Nucleus accumbens (tissue), 56 donors: Measurements from ENCODE around the gene EPHA10.
"Not testable (repeated sequence)": the region's sequence is repeated elsewhere in the genome, so short reads cannot be mapped to it uniquely, and the experiment has no call there.

Experiments
- DNase-seq, 56 donors: peaks; one replicate each; lab custom pipeline; 2025; lab: John Stamatoyannopoulos, UW

EPHA10 gene

DNA sequence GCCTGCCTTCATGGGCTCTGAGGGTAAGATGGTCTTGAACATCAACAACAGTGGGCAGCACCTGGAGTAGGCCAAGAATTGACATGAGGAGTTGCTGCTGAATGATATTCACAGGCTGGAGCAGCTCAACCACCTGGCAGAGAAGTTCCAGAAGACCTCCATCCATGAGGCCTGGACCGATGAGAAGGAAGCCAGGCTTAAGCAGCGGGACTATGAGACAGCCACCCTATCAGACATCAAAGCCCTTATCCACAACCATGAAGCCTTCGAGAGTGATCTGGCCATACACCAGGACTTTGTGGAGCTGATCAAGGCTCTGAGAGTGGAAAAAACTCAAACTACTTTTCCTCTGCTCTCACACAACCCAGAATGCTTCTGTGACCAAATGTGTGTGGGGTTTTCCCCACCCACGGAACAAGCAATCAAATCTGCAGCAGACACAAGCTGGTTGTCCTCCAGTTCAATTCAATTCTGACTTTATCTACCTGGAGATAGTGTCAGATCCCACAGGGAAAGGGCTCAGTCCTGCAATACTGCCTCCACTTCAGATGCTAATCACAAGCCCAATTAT, 12.1 kb upstream of the EPHA10 start:
- DNase-seq, result no peak

DNA sequence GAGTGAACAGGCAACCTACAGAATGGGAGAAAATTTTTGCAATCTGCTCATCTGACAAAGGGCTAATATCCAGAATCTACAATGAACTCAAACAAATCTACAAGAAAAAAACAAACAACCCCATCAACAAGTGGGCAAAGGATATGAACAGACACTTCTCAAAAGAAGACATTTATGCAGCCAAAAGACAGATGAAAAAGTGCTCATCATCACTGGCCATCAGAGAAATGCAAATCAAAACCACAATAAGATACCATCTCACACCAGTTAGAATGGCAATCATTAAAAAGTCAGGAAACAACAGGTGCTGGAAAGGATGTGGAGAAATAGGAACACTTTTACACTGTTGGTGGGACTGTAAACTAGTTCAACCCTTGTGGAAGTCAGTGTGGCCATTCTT, 6.5 kb upstream of the EPHA10 start:
- DNase-seq, result not testable (repeated sequence)

DNA sequence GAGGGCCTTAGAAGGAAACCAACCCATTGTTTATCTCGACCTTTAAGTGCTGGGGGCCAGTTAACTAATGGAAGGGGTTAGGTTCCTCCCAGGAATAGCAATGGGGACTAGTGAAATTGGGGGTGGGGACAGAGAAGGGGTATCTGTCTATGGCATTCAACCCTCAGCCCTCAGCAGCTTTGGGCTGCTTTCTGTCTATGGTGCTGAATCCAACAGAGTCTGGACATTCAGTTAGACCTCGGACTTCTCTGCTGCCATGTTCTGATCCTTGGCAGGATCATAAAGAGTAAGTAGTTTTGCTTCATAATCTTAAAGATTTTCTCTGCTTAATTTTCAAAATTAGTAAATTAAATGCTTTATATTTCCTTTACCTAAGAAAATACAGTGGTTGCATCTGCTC, 2.6 kb upstream of the EPHA10 start:
- DNase-seq, result no peak

DNA sequence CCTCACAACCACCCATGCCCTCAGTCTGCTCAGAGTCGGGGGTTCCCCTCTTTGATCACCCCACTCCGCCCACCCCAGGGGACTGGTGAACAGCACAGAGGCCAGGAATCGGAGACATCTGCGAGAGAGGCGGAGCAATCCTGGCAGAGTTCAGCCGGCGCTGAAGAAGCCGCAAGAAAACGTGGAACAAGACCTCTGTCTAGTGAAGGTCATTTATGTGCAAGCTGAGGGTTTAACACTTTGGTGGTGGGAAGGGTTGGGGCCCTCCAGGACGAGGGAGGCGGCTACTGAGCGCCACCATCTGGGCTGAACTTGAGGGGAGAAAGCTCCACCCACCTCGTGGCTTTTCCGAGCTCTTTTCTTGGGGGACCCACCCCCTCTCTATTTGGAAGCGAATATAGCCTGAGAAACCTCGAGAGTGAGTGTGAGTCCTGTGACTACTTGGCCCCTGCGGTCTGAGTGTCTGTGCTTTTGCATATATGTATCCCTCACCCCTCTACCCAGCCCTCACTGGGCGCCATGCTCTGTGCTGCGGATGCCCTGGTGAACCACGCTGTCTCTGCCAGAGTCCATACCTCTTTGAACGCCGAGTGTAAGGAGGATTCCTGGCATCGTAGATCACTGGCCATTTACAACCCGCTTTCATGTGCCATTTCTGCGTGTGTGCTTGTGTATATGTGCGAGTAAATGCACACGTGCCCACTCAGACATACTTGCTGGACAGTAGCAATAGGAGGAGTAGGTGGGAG, 1.2 kb upstream of the EPHA10 start:
- DNase-seq, result peak in 19 of 56 donors; percentile 11 to 52 (median 30)

DNA sequence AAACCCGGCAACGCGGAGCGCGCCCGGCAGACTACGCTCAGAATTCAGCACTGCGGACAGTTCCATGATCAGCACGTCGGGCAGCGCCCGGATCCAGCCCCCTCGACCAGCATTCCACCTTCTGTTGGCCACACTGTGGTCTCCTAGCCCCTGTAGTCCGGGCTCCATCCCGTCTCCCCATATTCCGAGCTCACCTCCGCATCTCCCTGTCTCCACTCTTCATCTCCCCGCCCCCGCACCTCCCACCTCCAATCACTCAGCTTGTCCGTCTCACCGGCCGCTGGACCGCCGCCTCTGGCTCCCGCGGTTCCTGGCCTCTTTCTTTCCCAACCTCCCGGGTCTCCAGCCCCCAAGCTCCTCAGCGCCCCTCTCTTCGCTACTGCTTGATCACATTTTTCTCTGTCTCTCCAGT, 500 bp downstream of the EPHA10 start:
- DNase-seq, result peak in 17 of 56 donors; percentile 9 to 55 (median 39)

DNA sequence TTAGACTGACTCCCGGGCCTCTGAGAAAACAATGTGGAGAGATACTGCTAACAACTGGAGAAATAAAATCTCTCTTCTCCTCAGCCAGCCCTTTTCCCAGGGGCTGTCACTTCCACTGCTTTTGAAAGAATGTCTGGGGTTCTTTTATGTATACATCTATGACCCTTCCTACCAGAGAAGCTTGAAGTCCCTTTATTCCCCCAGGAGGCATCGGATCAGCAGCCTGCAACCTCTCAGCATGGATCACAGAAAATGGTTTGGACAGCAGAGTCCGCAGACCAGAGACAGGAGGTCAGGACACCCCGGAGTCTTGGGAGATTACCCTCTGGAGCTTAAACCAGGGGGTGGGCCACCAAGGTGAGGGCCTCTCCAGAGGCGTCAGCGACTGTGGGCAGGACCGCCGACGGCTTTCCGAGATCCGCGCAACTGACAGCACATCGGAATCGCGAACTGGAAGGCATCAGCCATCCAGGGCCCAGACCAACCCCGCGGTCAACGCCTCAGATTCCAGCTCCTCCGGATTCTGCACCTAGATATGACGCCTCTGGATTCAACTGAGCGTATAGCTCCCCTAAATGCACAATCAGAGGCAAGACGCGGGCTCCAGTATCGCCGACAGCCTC, 1.0 kb downstream of the EPHA10 start:
- DNase-seq, result peak in 2 of 56 donors; percentile 7 to 13

DNA sequence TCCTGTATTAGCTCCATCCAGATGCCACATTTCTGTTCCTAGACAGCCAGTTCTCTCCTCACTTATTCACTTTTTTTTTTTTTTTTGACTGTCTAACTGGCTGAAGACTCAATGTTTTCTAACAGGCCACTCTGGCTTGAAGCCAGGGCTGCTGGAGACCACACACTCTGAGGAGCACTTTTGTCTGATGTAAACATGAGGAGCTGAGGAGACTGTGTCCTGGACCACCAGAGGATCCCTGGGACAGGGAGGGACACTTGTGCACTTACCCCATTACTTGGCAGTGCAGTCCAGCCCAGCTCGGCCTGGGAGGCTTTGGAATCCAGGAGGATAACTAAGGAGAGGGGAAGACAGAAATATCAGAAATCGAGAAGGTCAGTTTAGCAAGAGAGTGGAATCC, 2.4 kb downstream of the EPHA10 start:
- DNase-seq, result no peak

DNA sequence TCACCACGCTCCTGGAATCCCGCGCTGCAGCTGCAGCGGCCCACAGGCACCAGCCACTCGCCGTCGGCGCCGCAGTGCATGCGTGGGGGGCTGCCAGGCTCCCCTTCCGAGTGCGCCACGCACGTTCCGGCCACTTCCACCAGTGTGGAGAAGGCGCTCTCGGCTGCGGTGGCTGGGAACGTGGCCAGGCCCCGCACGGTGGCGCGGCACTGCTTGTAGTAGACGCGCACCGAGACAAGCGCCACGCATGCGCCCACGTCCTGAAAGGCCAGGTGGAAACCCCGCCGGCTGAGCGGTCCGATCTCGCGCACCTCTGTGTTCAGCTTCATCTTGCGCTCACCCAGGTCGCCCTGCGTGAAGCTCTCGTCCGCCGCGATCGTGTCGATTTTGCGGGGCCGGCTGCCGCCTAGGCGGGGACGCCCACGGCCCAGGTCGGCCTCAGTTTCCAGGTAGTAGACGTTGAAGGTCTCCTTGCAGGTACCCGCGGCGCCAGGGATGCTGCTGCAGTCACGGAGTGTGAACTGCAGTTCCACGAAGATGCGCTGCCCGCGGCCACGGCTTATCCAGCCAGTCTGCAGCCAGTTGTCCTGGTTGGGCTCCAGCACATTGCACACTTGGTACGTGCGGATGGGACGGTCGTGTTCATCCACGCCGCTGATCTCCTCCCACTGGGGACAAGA, 3.4 kb downstream of the EPHA10 start:
- DNase-seq, result no peak

DNA sequence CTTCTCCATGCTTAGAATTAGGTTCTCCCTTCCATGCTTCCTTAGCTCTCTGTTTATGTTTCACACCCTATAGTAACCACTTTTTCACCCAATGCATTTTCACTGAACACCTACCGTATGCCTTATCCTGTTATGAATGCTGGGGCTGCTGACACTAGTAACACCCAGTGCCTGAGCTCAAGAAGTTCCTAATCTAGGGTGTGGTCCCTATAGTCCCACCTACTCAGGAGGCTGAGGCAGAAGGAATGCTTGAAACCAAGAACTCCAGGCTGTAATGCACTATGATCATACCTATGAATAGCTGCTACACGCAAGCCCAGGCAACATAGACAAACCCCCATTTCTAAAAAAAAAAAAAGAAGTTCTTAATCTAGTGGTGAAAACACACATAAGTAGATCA, 5.5 kb downstream of the EPHA10 start:
- peak in 1 of 56 donors; percentile 35 for DNase-seq

DNA sequence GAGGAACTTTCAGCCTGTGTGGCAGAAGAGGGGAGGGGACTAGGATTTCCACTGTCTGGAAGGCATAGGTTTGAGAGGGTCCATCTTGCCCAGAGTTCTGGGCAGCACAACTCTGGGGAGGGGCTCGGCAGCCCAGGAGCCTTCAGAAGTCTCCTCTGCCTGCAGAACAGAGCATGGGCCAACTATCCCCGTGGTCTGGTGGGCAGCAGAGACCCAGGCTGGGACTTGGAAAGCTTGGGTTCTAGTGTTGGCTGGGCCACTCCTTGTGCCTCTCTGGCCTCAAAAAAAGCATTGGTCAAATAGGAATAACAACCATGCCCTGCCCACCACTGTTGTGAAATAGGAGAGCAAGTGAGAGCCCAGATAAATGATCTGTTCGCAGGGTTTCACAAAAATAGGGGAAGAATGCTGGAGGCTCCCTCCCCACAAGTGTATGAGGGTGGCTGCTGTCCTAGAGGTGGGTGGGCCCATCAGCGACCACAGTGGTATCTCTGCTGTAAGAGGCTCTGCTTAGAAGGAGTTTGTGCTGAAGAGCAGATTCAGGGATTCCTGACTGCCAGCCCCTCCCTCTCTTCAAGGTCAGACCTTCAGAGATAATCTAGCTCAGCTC, 8.9 kb downstream of the EPHA10 start:
- DNase-seq, result no peak

DNA sequence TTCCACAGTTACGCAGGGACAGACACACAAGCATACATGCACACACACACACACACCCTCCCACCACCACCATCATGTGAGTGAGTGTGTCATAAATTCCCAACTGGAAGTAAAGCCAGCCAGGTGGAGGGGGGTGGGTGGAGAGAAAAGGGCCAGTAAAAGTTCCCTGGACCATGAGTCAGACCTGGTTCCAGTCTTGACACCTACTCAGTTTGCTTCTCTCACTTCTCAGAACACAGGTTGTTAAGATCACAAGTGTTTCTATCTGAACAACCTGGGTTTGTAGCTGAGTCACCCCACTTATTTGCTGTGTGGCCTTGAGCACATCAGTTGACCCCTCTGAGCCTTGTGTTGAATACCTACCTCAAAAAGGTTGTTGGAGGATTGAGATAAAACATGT, 9.6 kb downstream of the EPHA10 start:
- peak in 2 of 56 donors; percentile 16 to 40 for DNase-seq

DNA sequence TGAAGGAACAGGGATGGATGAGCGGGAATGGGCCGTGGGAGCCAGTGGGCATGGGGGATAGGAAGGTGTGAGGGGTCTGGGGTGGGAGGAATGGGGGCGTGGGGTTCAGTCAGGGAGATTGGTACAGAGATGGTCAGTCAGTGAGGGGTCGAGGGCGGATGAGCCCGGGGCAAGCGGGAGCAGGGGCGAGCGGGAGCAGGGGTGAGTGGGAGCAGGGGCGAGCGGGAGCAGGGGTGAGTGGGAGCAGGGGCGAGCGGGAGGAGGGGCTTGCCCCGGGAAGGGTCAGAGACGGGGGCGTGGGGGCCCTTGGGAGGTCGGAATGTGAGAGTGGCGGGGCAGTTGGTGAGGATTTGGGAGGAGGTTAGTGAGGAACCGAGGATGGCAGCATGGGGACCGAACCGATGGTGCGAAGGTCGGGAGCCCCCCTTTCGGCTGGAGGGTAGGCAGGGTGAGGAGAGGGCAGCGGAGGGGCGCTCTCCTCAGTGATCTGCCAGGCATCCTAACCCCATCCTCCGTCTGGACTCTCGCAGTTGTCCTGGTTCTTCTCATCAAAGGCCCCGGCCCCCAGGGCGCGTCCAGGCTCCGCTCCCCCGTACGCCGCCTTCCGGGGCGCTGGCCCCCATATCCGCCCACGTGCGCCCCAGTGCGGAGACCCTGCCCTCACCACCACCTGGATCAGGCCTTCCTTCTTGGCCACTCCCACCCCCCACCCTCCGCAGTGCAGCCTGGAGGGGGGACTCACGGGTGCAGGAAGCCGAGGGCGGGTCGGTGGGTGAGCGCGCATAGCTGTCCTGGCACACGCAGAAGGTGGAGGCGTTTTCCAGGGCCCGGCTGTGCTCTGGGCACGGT, 11.2 kb downstream of the EPHA10 start:
- DNase-seq, result no peak

DNA sequence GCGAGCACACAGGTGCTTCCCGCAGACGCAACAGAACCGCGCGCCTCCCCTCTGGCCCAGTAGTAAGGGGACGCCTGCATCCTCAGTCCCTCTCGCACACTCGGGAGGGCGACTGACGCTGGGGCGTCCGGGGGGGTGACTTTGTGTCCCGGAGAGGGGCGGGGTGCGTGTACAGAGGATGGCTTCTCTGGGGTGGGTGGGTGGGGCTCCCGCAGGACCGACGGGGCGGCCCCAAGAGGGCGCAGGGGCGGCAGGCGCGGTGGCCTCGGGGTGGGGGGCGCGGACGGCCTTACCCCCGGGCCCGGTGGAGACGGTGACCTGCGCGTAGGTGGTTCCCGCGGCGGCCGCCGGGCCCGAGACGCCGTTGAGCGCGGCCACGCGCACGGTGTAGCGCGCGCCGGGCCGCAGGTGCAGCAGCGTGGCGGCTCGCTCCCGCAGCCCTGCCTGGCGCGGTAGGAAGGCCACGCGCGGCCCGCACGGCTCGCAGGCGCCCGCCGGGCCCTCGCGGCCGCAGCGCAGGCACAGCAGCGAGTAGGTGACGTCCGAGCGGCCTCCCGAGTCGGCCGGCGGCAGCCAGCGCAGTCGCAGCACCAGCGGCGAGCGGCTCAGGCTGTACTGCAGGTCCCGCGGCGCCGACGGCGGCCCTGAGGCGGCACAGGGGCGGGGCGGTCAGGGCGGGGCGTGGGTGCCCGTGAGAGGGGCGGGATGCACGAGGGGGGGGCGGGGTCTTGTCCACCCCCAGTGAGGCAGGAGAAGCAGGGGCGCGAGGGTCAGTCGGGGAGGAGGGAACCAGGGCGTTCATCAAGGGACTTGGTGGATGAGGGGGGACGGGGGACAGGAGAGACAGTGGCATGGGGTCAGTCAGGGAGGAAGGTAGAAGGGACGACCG, 12.1 kb downstream of the EPHA10 start:
- DNase-seq, result peak in 8 of 56 donors; percentile 18 to 64 (median 34)

DNA sequence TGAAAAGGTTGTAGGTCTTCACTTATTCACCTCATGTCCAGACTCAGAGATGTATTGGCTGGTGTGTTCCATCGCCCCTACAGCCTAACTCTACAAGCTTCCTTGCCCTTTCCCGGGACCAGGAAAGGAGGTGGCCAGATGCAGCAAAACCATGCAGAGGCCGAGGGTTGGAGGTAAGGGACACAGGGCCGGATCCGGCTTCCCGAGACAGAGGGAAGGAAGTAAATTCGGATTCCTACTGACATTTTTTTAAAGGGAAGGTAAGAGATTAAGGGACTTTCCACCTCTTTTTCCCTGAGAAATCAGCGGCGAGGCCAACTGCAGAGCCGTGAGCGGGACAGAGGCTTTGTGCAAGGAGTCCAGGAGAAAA, 12.7 kb downstream of the EPHA10 start:
- no peak for DNase-seq

DNA sequence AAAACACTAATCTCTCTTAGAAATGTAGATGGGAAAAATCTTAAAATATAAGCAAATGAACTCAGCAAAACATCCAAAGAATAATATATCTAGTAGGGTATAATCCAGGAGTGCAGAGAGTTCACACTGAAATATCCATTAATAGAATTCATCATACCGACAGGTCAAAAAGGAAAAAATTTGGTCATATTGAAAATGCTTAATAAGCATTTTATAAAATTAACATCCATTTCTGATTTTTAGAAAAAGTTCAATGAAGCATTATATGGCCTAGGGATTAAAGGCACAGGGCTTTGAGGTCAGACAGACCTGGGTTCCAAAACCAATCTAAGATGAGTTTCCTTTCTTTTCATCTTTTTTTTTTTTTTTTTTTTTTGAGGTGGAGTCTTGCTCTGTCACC, 16.4 kb downstream of the EPHA10 start:
- DNase-seq, result no peak

DNA sequence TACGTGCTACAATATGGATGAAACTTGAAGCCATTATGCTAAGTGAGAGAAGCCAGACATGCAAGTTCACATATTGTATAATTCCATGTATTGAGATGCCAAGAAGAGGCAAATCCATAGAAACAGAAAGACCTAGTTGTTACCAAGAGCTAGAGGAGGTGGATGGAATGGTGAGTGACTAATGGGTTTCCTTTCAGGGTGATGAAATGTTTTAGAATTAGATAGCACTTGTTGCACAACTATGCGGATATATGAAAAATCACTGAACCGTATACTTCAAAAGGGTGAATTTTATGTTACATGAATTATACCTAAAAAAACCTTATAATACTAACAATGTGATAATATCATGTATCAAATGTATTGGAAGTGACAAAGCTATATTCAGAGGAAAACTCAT, 18.1 kb downstream of the EPHA10 start:
- no peak for DNase-seq

DNA sequence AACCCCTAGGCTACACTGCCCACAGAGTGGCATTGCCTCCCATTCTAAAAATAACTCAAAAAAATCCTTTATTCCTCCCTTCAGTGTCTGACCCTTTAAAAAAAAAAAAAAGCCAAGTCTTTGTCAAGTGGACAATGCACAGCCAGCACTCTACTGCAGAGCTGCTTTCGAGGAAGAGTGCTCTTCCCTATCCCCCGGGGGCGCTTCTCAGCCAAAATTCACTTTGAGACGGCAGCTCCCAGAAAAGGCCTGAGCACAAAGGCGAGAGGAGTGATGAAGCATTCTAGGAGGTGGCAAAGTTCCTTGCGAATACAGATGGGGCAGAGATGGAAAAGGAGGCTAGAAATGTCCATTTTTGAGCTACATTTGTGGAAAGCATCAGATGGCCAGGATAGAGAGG, 23.3 kb downstream of the EPHA10 start:
- DNase-seq, result no peak

DNA sequence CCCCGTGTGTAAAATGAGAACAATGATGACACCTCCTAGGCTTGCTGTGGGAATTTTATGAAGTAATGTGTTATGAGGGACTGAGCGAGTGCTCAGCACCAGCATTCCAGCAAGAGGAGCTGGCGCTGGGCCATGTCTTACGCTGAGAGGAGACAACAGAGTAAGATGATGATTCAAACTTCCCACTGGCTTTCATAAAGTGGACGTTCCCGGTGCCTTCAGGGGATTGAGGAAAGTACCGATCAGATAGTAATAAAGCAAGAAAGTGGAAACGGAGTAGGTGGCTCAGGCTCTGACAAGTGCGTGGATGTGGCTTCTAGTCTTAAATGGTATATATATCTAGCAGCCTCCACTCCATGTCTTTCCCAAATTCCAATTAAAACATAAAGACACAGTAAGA, 23.8 kb downstream of the EPHA10 start:
- no peak for DNase-seq

DNA sequence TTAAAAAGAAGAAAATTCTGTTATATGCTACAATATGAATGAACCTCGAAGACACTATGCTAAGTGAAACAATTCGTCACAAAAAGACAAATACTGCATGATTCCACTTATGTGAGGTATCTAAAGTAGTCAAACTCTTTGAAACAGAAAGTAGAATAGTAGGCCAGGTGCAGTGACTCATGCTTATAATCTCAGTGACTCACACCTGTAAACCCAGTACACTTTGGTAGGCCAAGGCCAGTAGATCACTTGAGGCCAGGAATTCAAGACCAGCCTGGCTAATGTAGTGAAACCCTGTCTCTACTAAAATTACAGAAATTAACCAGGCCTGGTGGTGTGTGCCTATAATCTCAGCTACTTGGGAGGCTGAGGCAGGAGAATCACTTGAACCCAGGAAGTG, 25.7 kb downstream of the EPHA10 start:
- no peak for DNase-seq
